ENCODE results near the gene CCDC70.

Gene CCDC70

DNA sequence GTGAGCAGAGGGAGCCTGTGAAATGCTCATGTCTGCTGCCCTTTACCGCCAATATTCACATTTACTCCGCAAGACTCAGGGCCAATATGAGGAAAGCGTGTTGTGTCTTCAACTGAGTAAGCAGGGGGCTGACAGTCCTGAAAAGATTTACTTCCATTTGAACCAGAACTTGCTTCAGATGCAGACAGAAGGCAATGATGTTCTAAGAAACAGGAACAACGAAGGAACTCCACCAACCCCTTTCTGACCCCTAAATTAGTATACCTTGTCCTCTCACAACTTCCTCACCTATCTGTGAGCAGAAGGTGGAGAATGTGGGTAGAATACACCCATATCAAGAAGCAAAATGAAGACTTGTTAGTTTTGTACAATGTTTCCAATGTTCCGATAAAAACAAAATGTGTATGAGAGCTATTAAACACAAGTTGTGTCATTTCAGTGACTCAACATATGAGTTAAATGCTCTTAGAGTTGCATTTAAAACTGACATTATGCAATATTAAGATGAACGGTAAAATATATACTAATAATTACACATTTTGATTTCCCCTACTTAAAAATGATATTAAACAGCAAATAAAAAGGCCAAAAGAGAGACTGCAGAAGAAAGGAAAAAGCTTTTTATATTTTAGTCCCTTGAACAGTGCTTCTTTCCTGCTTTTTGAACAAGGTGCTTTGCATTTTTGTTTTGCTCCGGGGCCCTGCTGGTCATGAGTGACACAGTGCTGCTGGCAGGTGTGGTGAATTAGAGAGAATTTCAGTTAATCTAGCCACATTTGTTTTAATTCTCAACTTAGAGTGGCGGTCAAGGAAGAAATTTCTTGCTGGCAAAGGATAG is 32.8 kb upstream of the CCDC70 start:
- DNase-seq (ENCODE audit: low read depth) = no peak
- H3K4me3 ChIP-seq (ENCODE audit: low read depth, low read length) = no peak overlapping the region
- TF ChIP-seq, protein P1, sequence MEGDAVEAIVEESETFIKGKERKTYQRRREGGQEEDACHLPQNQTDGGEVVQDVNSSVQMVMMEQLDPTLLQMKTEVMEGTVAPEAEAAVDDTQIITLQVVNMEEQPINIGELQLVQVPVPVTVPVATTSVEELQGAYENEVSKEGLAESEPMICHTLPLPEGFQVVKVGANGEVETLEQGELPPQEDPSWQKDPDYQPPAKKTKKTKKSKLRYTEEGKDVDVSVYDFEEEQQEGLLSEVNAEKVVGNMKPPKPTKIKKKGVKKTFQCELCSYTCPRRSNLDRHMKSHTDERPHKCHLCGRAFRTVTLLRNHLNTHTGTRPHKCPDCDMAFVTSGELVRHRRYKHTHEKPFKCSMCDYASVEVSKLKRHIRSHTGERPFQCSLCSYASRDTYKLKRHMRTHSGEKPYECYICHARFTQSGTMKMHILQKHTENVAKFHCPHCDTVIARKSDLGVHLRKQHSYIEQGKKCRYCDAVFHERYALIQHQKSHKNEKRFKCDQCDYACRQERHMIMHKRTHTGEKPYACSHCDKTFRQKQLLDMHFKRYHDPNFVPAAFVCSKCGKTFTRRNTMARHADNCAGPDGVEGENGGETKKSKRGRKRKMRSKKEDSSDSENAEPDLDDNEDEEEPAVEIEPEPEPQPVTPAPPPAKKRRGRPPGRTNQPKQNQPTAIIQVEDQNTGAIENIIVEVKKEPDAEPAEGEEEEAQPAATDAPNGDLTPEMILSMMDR (IDR thresholded peaks at IDR 0.05; ENCODE audit: low read depth, low read length, missing control alignments) = no peak

GRCh38 chr13:51829568-51829899 is 32.2 kb upstream of the CCDC70 start:
- no peak for DNase-seq (ENCODE audit: low read depth)
- TF ChIP-seq, protein P1 (IDR thresholded peaks at IDR 0.05; ENCODE audit: low read depth, low read length, missing control alignments) = no peak
- no peak overlapping the region for H3K4me3 ChIP-seq (ENCODE audit: low read depth, low read length)

- no peak for DNase-seq (ENCODE audit: low read depth)
- TF ChIP-seq, protein P1 (IDR thresholded peaks at IDR 0.05; ENCODE audit: low read depth, low read length, missing control alignments) = no peak
- H3K4me3 ChIP-seq (ENCODE audit: low read depth, low read length) = no peak overlapping the region
Observed at GRCh38 chr13:51831519-51831918, 30.2 kb upstream of the CCDC70 start.

GRCh38 chr13:51832471-51833152 is 29.2 kb upstream of the CCDC70 start:
- TF ChIP-seq, protein P1 (IDR thresholded peaks at IDR 0.05; ENCODE audit: low read depth, low read length, missing control alignments) = peak; percentile 50
- DNase-seq (ENCODE audit: low read depth) = no peak
- no peak overlapping the region for H3K4me3 ChIP-seq (ENCODE audit: low read depth, low read length)

DNA sequence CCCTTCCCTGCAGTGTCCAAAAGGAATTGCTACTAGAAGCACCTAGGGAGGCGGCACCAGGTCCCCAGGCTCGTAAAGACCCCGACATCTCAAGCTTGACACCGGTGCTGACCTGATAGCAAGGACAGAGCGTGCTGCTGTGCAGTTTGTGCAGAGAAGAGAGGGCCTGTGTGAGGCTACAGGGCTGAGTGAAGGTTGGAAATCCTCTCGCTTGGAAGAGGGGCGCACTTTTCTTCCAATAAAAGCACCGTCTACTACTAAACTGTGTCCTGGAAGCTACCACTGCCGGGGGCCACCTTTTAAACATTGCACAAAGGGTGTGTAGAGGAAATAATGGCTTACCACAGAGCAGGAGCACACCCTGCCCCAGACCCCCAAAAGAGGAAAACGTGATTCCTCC is 27.8 kb upstream of the CCDC70 start:
- no peak for DNase-seq (ENCODE audit: low read depth)
- no peak overlapping the region for H3K4me3 ChIP-seq (ENCODE audit: low read depth, low read length)
- TF ChIP-seq, protein P1 (IDR thresholded peaks at IDR 0.05; ENCODE audit: low read depth, low read length, missing control alignments) = no peak

- H3K4me3 ChIP-seq (ENCODE audit: low read depth, low read length) = no peak overlapping the region
- no peak for DNase-seq (ENCODE audit: low read depth)
- TF ChIP-seq, protein P1 (IDR thresholded peaks at IDR 0.05; ENCODE audit: low read depth, low read length, missing control alignments) = no peak
Observed at GRCh38 chr13:51834581-51835171, 27.1 kb upstream of the CCDC70 start.

Data from GM12864 (cell line).